Stimulated activated CD8-positive, alpha-beta memory T cell treated with anti-CD3 and anti-CD28 coated beads, Interleukin-15, amount 100 ng/mL, for 1 hour (primary cell): Measurements from ENCODE around the gene MRPL55.

Source experiments
- DNase-seq: peaks from one replicate; pipeline ENCODE4 v3.0.0-alpha.2; 2020; ENCODE audit warnings: low read depth

Gene MRPL55

DNA sequence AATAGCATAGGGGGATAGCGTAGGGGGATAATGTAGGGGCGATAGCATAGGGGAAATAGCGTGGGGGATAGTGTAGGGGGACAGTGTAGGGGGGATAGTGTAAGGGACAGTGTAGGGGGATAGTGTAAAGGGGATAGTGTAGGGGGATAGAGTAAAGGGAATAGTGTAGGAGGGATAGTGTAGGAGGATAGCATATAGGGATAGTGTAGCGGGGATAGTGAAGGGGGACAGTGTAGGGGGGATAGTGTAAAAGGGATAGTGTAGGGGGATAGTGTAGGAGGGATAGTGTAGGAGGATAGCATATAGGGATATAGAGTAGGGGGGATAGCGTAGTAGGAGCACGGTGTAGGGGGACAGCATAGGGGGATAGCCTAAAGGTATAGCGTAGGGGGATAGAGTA is 40.7 kb downstream of the MRPL55 start:
- no peak for DNase-seq

DNA sequence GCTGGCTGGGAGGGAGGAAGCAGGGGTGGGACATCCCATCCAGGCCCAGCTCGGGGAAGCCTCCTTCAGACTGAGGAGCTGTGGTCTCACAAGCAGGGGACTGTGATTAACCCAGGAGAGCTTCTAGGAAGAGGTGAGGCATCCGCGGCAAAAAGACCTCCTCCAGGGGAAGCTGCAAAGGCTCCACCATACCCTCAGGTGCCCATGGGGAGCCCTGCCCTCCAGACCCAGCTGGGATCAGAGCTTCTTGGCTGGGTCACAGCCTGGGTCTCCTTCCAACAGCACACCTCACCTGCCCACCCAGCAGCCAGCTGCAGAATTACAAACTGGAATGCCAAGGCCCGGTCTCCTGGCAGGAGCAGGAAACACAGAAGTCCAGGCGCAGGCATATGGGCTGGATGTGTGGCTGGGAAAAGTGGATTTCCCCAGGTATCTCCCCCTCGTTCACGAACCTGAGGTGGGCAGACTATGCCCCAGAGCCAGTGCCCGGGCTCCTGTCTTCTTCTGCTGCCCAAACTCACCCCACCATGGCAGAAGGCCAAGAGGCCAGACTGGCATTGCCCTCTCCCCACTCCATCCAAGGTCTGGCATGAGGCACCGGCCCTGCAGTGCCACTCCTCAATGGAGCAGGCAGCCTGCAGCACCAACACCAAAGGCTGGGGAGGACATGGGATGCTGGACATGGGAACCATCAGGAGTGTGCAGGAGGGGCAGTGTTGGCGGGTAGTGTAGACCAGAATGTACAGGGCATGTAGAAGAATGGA is 42.0 kb downstream of the MRPL55 start:
- DNase-seq, result no peak

DNA sequence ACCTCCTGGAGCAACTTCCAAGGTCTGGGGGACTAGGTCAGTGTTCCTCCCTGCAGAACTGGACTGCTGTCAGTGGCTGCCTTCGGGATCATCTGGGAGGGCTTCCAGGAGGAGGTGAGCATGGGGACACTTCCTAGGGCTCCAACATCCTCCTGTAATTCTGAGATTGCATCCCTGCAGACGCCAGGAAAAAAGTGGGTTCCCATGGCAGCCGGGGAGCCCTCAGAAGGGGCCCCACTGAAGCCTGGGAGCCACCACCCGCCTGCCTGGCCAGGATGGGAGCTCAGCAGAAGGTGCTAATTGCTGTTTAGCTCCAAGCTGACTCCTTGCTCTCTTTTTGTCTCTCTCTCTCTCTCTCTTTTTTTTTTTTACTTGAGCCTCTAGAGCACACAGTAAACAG is 42.7 kb downstream of the MRPL55 start:
- no peak for DNase-seq

DNA sequence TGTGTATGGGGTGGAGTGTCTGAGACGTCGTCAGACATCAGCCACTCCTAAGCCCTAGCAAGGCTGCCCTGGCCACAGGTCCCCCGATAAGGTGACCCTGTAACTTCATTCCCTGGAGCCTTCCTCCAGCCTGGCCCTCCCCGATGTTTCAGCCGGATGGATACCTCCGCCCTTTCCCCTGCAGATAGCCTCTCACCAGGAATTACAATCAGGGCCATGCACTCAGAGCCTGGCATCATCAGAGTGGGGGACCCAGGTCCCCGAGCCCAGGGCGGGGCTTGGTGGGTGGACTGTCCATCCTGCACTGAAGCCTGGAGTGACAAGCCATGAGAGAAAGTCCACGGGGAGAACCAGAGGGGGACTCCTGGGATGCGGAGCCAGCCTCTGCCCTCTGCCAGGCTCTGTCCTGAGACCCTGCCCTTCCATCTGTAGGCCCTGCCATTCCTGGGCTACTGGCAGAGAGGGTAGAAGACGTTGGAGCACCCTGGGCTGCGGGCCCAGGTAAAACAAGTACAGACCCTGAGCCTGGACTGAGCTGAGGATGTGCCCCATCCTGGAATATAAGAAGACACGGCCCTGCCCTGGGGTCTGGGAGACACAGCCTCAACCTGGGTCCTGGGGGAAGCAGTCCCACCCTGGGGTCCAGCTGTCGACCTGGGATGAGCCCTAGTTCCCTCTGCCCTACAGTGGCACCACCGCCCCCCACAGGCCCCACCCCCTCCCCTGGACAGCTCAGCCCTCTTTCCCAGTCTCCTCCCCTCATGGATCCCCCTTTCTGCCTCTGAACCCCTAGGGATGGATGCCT is 43.4 kb downstream of the MRPL55 start:
- DNase-seq, result no peak

DNA sequence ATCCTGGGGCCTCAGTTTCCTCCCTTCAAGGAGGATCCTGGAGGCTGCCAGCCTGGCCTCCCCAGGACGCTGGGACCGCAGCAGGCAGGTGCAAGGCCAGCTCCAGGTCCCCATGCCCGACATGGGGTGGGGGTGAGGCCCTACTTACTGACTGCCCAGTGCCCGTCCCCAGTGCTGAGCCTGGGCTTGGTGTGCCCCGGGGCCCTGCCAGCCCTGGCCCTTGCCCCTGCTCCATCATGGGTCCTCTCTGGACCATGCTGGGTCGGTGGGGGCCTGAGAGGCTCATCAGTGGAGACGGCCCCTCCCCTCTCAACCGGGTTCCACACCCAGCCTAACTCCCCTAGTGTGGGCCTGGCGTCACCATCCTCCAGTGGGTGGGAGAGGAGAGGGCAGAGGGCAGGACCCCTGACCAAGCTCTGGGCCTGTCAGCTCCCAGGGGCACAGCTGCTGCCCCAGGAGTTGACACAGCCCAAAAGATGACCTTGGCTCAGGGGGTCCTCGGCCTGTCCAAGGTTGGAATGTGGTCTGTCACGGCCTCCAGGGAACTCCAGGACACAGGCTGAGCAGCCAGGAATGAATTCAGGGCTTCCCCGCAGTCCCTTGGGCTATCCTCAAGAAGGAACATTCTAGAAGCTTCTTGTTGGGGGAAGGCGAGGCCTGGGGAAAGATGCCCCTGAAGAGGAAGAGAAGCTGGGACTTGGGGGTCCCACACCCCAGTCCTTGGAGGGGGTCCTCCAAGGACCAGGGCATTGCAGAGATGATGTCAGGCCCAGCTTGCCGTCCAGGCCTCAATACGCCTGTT is 44.2 kb downstream of the MRPL55 start:
- no peak for DNase-seq

DNA sequence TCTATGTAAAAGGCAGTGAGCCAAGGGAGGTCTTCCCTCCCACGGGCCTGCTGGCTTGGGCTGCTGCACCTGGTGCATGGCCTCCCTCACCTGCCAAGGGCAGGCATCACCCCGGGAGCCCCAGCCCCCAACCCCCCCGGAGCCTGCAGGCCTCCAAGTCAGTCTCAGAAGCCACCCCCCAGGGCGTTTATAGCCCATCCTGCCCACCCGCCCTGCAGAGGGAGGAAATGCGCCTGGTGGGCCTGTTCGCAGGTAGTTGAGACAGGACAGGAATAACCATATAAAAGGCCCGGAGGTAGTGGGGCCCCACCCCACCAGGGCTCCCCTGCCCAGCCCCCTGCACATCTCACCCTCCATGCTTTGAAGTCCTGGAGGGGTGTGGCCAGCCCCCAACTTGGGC is 44.8 kb downstream of the MRPL55 start:
- no peak for DNase-seq

DNA sequence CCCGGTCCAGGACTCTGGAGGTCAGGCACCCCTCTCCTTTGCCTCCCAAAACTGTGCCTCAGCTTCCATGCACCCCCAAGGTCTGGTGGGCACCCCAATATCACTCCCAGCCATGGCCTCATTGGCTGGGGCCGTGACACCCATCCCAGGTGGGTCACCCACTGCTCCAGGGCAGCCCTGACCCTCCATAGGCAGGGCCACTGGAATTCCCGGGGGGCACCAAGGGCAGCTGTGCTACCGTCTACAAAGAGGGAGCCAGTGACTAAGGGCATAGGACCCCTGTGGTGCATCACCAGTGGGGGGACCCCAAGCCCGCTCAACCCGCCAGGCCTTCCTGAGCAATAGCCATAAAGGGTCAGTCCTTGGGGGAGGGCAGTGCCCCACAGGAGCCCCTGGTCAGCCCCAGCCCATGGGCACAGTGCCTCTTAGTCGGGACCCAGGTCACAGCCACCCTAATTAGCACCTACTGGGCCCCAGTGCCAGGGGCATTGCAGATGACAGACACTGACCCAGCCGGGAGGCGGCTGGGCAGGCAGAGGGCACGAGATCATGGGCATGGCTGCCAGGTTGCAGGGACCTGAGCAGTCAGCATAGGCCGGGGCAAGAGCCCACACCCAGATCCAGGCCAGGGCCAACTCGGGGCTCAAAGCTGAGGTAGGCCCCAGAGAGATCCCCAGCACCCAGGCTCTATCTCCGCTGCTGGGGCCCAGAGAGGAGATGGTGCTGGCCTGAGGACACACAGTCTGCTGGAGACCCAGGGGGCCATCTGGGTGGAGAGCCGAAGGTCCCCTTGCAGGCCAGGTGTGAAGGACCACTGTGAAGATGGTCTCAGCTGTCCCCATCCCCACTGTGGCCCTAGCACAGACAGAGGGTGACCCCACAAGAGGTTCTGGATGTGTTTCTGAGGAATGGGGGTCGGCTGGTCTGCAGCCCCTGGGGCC is 45.6 kb downstream of the MRPL55 start:
- DNase-seq, result no peak

DNA sequence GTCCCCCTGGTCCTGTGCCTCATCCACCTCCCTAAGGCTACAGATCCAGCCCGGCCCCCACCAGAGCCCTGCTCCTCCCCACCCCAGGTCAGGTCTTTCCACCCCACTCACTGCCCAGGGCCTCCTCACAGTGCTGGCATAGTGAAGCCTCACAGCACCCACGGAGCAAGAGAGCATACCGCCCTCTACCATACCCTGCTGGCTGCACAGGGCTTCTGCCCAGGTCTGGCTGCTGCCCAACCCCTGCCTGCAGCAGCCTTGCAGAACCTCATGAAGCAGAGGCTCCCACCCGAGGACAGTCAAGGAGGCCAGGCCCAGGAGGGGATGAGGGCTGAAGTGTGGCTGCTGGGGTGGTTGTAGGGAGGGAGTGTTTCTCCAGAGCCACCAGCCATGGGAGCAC is 46.3 kb downstream of the MRPL55 start:
- DNase-seq, result no peak

DNA sequence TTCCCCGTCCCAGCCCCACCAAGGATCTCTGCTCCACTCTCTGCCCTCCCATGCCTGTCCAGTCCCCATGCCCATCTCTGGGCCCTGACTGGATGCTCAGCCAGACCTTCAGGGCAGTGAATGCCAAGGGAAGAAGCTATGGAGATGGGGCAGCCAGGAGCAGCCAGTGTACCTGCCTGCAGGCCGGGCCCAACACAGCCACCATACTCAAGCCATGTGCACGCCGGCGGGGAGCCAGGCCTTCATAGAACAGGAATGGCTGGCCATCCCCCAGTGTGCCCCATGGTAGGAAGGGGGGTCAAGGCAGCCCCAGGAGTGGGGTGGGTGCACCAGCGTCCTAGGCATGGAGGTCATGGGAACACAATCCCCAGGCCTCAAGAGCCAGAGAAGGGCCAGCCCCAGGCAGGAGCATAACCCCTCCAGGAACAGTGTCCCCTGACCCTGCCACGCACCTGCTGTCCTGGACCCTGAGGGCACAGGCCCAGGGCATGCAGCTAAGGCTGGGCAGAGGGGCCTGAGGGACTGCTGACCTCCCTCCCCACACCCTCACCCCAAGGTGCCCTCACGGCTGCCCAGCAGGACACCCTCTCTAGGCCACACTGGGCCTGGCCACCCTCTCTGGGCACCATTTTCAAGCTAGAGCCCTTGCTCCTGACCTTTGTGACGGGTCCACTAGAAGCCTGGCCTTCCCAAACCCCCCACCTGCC is 46.9 kb downstream of the MRPL55 start:
- DNase-seq, result no peak

DNA sequence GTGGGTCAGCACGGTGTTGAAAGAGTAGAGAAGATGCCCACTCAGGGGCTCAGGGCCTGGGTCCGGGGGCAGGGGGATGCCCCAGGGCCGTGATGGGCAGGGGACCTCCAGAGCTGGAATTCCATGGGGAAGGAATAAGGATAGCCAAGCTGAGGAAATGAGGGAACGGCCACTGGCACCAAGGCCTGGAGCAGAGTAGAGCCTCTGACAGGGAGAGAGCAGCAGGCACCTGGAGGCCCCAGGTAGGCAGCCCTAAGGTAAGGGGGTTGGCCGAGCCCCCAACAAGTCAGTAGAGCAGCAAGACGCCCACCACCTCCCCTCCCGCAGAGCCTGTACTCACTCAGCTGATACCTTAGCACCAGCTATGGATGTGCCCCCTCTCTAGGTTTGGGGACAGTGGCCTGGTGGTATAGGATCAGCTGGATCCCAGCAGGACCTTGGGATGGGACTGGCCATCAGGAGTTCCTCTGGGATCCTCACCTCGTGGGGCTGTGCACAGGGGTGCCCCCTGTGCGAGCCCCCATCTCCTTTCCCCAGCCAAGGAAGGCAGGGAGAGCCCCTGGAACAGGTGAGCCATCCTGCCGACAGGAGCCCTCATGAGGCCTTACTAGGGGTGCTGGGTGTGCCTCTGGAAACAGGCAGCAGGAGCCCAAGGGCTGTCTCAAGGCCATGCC is 47.6 kb downstream of the MRPL55 start:
- no peak for DNase-seq

DNA sequence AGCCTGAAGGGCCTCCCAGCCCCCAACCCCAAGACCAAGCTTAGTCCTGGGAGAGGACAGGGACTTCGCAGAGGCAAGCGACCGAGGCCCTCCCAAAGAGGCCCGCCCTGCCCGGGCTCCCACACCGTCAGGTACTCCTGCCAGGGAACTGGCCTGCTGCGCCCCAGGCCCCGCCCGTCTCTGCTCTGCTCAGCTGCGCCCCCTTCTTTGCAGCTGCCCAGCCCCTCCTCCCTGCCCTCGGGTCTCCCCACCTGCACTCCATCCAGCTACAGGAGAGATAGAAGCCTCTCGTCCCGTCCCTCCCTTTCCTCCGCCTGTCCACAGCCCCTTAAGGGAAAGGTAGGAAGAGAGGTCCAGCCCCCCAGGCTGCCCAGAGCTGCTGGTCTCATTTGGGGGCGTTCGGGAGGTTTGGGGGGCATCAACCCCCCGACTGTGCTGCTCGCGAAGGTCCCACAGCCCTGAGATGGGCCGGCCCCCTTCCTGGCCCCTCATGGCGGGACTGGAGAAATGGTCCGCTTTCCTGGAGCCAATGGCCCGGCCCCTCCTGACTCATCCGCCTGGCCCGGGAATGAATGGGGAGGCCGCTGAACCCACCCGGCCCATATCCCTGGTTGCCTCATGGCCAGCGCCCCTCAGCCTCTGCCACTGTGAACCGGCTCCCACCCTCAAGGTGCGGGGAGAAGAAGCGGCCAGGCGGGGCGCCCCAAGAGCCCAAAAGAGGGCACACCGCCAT is 48.5 kb downstream of the MRPL55 start:
- no peak for DNase-seq

DNA sequence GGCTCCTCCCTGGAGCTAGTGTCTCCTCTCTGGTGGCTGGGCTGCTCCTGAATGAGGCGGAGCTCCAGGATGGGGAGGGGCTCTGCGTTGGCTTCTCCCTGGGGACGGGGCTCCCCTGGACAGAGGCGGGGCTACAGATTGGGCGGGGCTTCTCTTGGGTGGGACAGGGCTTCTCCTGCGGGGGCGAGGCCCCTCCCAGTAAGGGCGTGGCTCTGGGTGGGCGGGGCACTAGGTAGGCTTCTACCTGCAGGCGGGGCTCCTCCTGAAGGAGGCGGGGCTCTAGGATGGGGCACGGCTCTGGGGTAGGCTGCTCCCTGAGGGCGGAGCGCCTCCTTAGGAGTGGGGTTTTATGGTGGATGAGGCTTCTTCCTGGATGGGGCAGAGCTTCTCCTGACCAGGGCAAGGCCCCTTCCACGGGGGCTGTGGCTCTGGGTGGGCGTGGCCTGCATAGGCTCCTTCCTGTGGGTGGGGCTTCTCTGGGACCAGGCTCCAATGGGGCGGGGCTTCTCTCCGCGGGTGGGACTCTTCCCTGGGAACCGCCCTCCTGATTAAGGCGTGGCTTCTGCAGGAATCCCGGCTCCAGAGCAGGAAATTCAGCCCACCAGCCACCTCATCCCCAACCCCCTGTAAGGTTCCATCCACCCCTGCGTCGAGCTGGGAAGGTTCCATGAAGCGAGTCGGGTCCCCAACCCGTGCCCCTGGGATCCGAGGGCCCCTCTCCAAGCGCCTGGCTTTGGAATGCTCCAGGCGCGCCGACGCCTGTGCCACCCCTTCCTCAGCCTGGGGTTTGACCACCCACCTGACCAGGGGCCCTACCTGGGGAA is 49.3 kb downstream of the MRPL55 start:
- no peak for DNase-seq

DNA sequence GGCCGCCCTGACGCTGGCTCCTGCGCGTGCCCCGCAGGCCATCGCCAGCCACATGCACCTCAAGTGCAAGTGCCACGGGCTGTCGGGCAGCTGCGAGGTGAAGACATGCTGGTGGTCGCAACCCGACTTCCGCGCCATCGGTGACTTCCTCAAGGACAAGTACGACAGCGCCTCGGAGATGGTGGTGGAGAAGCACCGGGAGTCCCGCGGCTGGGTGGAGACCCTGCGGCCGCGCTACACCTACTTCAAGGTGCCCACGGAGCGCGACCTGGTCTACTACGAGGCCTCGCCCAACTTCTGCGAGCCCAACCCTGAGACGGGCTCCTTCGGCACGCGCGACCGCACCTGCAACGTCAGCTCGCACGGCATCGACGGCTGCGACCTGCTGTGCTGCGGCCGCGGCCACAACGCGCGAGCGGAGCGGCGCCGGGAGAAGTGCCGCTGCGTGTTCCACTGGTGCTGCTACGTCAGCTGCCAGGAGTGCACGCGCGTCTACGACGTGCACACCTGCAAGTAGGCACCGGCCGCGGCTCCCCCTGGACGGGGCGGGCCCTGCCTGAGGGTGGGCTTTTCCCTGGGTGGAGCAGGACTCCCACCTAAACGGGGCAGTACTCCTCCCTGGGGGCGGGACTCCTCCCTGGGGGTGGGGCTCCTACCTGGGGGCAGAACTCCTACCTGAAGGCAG is 50.0 kb downstream of the MRPL55 start:
- DNase-seq, result no peak

DNA sequence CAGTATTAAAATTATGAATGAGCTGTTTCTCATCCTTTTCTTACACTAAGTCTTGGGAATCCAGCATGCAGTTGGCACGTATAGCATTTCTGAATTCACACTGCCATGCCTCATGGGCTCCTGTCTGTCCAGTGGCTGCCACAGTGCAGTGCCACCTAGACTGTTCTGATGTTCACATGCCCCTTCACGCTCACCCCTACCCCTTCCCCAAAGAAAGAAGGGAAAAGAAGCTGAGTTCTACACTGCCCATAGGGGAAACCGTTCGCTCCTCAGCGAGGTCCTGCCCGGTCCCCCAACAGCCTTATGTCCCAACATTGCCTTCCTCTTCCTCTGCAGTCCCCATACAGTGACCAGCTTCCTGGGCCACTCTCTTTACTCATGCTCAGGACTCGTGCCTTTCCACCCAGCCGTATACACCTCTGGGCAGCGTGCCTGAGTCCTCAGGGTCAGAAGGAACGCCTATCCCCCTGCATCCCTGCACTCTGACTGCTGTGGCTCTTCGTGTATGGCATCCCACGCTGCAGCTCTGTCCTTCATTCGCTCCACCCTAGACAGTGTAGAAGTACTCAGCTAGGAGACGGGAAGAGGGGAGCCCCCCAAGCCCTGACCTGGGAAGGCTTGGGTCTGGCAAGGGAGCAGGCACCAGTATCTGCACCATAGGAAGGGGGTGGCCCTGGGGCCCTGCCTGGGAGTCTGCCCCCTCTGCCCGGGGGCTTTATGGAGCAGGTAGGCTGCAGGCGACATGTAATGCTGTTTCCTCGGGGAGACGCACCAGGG is 50.7 kb downstream of the MRPL55 start:
- DNase-seq, result no peak
